Neural cell (in vitro differentiated cells): Measurements from ENCODE around the gene PECR. TPM values are rescaled to one million over a fixed set of nuclear protein-coding genes. Genes with fewer than 3 reads are reported as not detected.

ENCODE experiments used
- H2AFZ ChIP-seq: fragments of 200-600, 300-800 bp; sonication (generic), shearing (Covaris generic); 2 replicates; pipeline ENCODE4 v1.6.0; 2014; ENCODE audit warnings: low read depth, mild to moderate bottlenecking, antibody characterized with exemption, low read length, moderate library complexity
- H3F3A ChIP-seq: fragments of 200-600 bp; shearing (Covaris generic); 2 replicates; pipeline ENCODE4 v1.6.1; 2016; ENCODE audit warnings: mild to moderate bottlenecking, moderate library complexity, mixed read lengths, antibody characterized with exemption, low read length; ENCODE audit not compliant: insufficient read depth, poor library complexity, severe bottlenecking
- H3K27ac ChIP-seq: fragments of 200-600, 300-800 bp; sonication (generic), shearing (Covaris generic); 2 replicates; pipeline ENCODE4 v1.5.1; 2014; ENCODE audit warnings: mild to moderate bottlenecking, low read length, moderate library complexity
- H3K27me3 ChIP-seq: fragments of 300-800, 200-600 bp; sonication (generic), shearing (Covaris generic); 2 replicates; pipeline ENCODE4 v1.6.0; 2014; ENCODE audit warnings: mild to moderate bottlenecking, low read depth, low read length, moderate library complexity; ENCODE audit not compliant: insufficient read depth
- H3K36me3 ChIP-seq: fragments of 300-800, 200-600 bp; sonication (generic), shearing (Covaris generic); 2 replicates; pipeline ENCODE4 v1.5.1; 2014; ENCODE audit warnings: mild to moderate bottlenecking, antibody characterized with exemption, low read length, moderate library complexity; ENCODE audit not compliant: insufficient read depth
- H3K4me2 ChIP-seq: fragments of 300-800, 200-600 bp; sonication (generic), shearing (Covaris generic); 2 replicates; pipeline ENCODE4 v1.6.0; 2014; ENCODE audit warnings: mild to moderate bottlenecking, low read length
- H3K4me3 ChIP-seq: fragments of 300-800, 200-600 bp; sonication (generic), shearing (Covaris generic); 2 replicates; pipeline ENCODE4 v1.5.1; 2014; ENCODE audit warnings: mild to moderate bottlenecking, low read length, moderate library complexity
- H3K79me2 ChIP-seq: fragments of 200-600 bp; shearing (Covaris generic); replicated peaks from 2 replicates; pipeline ENCODE4 v1.6.0; 2014; ENCODE audit warnings: mild to moderate bottlenecking, low read length, moderate library complexity; ENCODE audit not compliant: insufficient read depth
- H3K9ac ChIP-seq: fragments of 300-800, 200-600 bp; sonication (generic), shearing (Covaris generic); 2 replicates; pipeline ENCODE4 v1.6.1; 2016; ENCODE audit warnings: mild to moderate bottlenecking, low read length, mixed read lengths
- H3K9me2 ChIP-seq: fragments of 200-600 bp; shearing (Covaris generic); 2 replicates; pipeline ENCODE4 v1.6.1; 2016; ENCODE audit warnings: mild to moderate bottlenecking, low read length, mixed read lengths; ENCODE audit not compliant: insufficient read depth
- H3K9me3 ChIP-seq: fragments of 200-600, 300-800 bp; sonication (generic), shearing (Covaris generic); 2 replicates; pipeline ENCODE4 v1.6.1; 2016; ENCODE audit warnings: mild to moderate bottlenecking, mixed run types, low read length, moderate library complexity, mixed read lengths
- H4K20me1 ChIP-seq: fragments of 200-600 bp; shearing (Covaris generic); 2 replicates; pipeline ENCODE4 v1.6.1; 2016; ENCODE audit warnings: mild to moderate bottlenecking, mixed run types; ENCODE audit not compliant: insufficient read depth
- EP300 ChIP-seq: fragments of 450-650 bp; conservative IDR thresholded peaks from 2 replicates; pipeline ENCODE4 v1.6.1; 2014; ENCODE audit warnings: antibody characterized with exemption, mild to moderate bottlenecking, moderate library complexity; ENCODE audit not compliant: poor library complexity, severe bottlenecking
- EZH2 ChIP-seq: fragments of 200-600, 300-800 bp; shearing (Covaris generic), sonication (generic); IDR thresholded peaks from 2 replicates; pipeline ENCODE4 v1.6.1; 2014; ENCODE audit warnings: antibody characterized with exemption, low read length, borderline replicate concordance, mild to moderate bottlenecking; ENCODE audit not compliant: insufficient read depth, poor library complexity, severe bottlenecking
- MXI1 ChIP-seq: fragments of 450-650 bp; conservative IDR thresholded peaks from 2 replicates; pipeline ENCODE4 v1.6.1; 2014; ENCODE audit warnings: antibody characterized with exemption, mild to moderate bottlenecking; ENCODE audit not compliant: poor library complexity, severe bottlenecking
- POLR2AphosphoS5 ChIP-seq: IDR thresholded peaks from 2 replicates; pipeline ENCODE4 v1.6.1; 2012
- RAD21 ChIP-seq: fragments of 450-650 bp; conservative IDR thresholded peaks from 2 replicates; pipeline ENCODE4 v1.6.1; 2014; ENCODE audit warnings: antibody characterized with exemption, mild to moderate bottlenecking, moderate library complexity
- SMC3 ChIP-seq: fragments of 450-650 bp; conservative IDR thresholded peaks from 2 replicates; pipeline ENCODE4 v1.6.1; 2014; ENCODE audit warnings: antibody characterized with exemption, mild to moderate bottlenecking, moderate library complexity; ENCODE audit not compliant: poor library complexity
- TAF1 ChIP-seq: IDR thresholded peaks from 2 replicates; pipeline ENCODE4 v1.6.1; 2012; ENCODE audit warnings: low read depth
- polyA plus RNA-seq: library from polyadenylated mRNA; depleted of rRNA; stranded (reverse); fragments of >200 nt; gene quantifications from 2 replicates; pipeline ENCODE4 v1.2.3, GENCODE V29; 2014
- TF ChIP-seq, protein P1 (sequence below): fragments of 450-650 bp; IDR thresholded peaks from 2 replicates; pipeline ENCODE4 v1.5.1; 2014; ENCODE audit warnings: antibody characterized with exemption, mild to moderate bottlenecking, moderate library complexity; ENCODE audit not compliant: poor library complexity, severe bottlenecking
- TF ChIP-seq, protein P2 (sequence below): IDR thresholded peaks from 2 replicates; pipeline ENCODE4 v1.6.1; 2012; ENCODE audit warnings: borderline replicate concordance

Gene PECR
- polyA plus RNA-seq, 1 donor from 2014 or later = 22.1 TPM

DNA sequence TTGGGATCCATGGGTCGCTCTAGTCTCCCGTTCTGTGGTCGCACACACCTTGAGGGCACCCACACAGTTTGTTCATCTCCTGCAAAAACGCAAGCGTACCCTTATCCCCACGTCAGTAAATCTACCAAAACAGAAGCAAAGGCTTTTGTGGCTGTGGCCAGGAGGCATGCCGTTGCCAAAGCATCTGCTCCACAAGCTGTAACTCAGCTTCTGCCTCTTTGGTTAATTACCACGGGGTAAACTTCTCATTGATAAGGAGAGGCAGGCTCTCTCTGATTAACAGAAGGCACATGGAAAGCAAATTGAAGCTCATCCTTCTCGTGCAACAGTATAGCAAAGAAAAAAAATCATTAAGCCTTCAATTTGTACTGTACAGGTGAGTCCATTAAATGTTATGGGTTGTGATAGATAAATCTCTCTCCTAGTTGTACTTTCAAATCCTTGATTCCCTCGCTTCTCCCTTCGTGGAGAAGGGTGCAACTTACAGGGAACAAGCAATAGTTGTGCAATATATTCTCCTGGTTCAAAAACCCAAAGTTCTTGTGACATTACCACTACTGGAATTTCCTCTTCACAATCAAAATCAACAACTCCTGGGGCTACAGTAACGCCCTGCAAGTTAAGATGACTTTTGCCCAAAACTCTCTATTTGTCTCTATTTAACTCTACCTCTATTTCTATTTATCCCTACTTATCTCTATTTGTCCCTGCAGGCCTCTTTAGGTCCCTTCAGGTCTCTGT lies 10.3 kb downstream of the PECR start:
- Histone ChIP-seq H3K4me3 (no peak overlapping the region), H3K36me3 (no peaks in the 10 kb centered on the region), H3K27me3 (no peaks in the 10 kb centered on the region), H2AFZ (no peak overlapping the region), H3K4me2 (no peak overlapping the region), H3K9ac (no peak overlapping the region), H3K27ac (no peak overlapping the region), H3K79me2 (no peaks in the 10 kb centered on the region), H3K9me3 (no peaks in the 10 kb centered on the region), H4K20me1 (no peaks in the 10 kb centered on the region), H3F3A (no peaks in the 10 kb centered on the region), H3K9me2 (no peaks in the 10 kb centered on the region)
- TF ChIP-seq MXI1 (no peak), POLR2AphosphoS5 (no peak), SMC3 (no peak), TAF1 (no peak), RAD21 (no peak), EP300 (no peak), EZH2 (no peak)
- TF ChIP-seq, protein P1, sequence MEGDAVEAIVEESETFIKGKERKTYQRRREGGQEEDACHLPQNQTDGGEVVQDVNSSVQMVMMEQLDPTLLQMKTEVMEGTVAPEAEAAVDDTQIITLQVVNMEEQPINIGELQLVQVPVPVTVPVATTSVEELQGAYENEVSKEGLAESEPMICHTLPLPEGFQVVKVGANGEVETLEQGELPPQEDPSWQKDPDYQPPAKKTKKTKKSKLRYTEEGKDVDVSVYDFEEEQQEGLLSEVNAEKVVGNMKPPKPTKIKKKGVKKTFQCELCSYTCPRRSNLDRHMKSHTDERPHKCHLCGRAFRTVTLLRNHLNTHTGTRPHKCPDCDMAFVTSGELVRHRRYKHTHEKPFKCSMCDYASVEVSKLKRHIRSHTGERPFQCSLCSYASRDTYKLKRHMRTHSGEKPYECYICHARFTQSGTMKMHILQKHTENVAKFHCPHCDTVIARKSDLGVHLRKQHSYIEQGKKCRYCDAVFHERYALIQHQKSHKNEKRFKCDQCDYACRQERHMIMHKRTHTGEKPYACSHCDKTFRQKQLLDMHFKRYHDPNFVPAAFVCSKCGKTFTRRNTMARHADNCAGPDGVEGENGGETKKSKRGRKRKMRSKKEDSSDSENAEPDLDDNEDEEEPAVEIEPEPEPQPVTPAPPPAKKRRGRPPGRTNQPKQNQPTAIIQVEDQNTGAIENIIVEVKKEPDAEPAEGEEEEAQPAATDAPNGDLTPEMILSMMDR = no peak
- TF ChIP-seq, protein P2, sequence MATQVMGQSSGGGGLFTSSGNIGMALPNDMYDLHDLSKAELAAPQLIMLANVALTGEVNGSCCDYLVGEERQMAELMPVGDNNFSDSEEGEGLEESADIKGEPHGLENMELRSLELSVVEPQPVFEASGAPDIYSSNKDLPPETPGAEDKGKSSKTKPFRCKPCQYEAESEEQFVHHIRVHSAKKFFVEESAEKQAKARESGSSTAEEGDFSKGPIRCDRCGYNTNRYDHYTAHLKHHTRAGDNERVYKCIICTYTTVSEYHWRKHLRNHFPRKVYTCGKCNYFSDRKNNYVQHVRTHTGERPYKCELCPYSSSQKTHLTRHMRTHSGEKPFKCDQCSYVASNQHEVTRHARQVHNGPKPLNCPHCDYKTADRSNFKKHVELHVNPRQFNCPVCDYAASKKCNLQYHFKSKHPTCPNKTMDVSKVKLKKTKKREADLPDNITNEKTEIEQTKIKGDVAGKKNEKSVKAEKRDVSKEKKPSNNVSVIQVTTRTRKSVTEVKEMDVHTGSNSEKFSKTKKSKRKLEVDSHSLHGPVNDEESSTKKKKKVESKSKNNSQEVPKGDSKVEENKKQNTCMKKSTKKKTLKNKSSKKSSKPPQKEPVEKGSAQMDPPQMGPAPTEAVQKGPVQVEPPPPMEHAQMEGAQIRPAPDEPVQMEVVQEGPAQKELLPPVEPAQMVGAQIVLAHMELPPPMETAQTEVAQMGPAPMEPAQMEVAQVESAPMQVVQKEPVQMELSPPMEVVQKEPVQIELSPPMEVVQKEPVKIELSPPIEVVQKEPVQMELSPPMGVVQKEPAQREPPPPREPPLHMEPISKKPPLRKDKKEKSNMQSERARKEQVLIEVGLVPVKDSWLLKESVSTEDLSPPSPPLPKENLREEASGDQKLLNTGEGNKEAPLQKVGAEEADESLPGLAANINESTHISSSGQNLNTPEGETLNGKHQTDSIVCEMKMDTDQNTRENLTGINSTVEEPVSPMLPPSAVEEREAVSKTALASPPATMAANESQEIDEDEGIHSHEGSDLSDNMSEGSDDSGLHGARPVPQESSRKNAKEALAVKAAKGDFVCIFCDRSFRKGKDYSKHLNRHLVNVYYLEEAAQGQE = no peak

DNA sequence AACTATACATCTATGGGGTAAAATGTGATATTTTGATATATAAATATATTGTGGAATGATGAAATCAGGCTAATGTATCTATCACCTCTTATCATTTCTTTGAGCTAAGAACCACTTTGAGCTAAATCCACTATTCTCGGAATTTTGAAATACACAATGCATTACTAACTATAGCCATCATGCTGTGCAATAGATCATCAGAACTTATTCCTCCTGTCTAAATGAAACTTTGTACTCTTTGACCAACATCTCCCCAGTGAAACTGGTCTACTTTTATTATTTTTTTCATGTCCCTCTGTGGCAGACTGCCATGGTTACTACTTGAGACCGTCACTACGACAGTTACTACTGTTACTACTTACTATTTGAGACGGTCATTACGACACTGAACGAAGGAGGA lies 11.4 kb downstream of the PECR start:
- Histone ChIP-seq H3K27ac (no peak overlapping the region), H3F3A (no peaks in the 10 kb centered on the region), H3K9ac (no peak overlapping the region), H3K79me2 (no peaks in the 10 kb centered on the region), H4K20me1 (no peaks in the 10 kb centered on the region), H3K36me3 (no peaks in the 10 kb centered on the region), H3K4me2 (no peak overlapping the region), H3K4me3 (no peak overlapping the region), H3K27me3 (no peaks in the 10 kb centered on the region), H3K9me2 (no peaks in the 10 kb centered on the region), H3K9me3 (no peaks in the 10 kb centered on the region), H2AFZ (no peak overlapping the region)
- TF ChIP-seq EZH2 (no peak), SMC3 (no peak), MXI1 (no peak)
- TF ChIP-seq, protein P1 = no peak
